Fibroblast of villous mesenchyme (primary cell): ENCODE data around the gene FRMPD1. TPM values are rescaled to one million over a fixed set of nuclear protein-coding genes. Genes with fewer than 3 reads are reported as not detected.

Source experiments
- DNase-seq: peaks from one replicate; pipeline ENCODE4 v3.0.0-alpha.2; 2010; ENCODE audit warnings: low read depth
- H3K4me3 ChIP-seq: 2 replicates; pipeline ENCODE4 v1.5.1; 2011; ENCODE audit warnings: low read depth, mild to moderate bottlenecking, low read length
- total RNA-seq: library from RNA; depleted of rRNA; stranded (reverse); fragments of >200 nt; gene quantifications from 2 replicates; pipeline ENCODE4 v1.2.3, GENCODE V29; 2012
- TF ChIP-seq, protein P1 (sequence below): IDR thresholded peaks from 2 replicates; pipeline ENCODE4 v1.5.1; 2012; ENCODE audit warnings: low read depth, mild to moderate bottlenecking, low read length; ENCODE audit not compliant: insufficient read depth

The FRMPD1 gene
- total RNA-seq, 1 donor: not detected

GRCh38 chr9:37621273-37622121 is 29.3 kb upstream of the FRMPD1 start:
- no peak for DNase-seq
- TF ChIP-seq, protein P1, sequence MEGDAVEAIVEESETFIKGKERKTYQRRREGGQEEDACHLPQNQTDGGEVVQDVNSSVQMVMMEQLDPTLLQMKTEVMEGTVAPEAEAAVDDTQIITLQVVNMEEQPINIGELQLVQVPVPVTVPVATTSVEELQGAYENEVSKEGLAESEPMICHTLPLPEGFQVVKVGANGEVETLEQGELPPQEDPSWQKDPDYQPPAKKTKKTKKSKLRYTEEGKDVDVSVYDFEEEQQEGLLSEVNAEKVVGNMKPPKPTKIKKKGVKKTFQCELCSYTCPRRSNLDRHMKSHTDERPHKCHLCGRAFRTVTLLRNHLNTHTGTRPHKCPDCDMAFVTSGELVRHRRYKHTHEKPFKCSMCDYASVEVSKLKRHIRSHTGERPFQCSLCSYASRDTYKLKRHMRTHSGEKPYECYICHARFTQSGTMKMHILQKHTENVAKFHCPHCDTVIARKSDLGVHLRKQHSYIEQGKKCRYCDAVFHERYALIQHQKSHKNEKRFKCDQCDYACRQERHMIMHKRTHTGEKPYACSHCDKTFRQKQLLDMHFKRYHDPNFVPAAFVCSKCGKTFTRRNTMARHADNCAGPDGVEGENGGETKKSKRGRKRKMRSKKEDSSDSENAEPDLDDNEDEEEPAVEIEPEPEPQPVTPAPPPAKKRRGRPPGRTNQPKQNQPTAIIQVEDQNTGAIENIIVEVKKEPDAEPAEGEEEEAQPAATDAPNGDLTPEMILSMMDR: no peak
- no peak overlapping the region for H3K4me3 ChIP-seq

- no peak for DNase-seq
- H3K4me3 ChIP-seq: no peak overlapping the region
- TF ChIP-seq, protein P1: no peak
Observed at GRCh38 chr9:37622462-37622861, 28.3 kb upstream of the FRMPD1 start.

GRCh38 chr9:37623267-37623666 is 27.5 kb upstream of the FRMPD1 start:
- DNase-seq: no peak
- H3K4me3 ChIP-seq: no peak overlapping the region
- TF ChIP-seq, protein P1: no peak

GRCh38 chr9:37624073-37624472 is 26.7 kb upstream of the FRMPD1 start:
- no peak for DNase-seq
- TF ChIP-seq, protein P1: no peak

DNA sequence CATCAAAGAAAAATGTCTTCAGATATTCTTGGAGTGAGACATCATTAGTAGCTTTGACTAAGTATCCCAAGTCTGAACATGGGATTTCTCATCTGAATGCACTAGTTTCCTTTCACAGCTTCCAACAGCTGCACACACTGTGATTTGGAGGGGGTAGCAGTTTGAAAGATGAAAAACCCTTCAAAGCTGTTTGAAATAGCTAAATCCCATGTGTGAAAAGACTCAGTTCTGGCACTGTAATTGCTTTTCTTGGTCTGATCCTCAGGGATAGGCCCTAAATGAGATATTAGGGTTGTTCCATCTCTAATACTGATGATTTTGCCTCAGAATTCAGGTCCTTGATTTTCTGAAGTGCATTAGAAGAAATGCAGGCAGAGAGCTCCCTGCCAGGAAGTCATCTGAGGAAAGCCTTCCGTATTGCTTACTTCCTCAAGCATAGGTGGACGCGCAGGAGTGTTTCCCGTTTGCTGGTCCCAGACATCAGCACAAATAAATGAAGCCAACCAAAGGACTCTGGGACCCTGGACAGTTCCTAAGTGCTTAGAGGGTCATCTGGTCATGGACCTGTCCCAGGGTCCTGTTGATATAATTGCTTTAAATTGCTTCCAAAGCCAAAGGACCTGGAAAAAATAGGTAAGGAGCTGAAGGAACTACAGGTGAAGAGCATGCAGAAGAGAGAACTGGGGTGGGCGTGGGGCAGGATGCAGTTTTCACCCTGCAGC is 25.6 kb upstream of the FRMPD1 start:
- DNase-seq: no peak
- TF ChIP-seq, protein P1: no peak
- H3K4me3 ChIP-seq: no peak overlapping the region

More at GRCh38 chr9:37624073-37624472, 26.7 kb upstream of the FRMPD1 start:
- H3K4me3 ChIP-seq: no peak overlapping the region

- no peak overlapping the region for H3K4me3 ChIP-seq
- no peak for DNase-seq
- TF ChIP-seq, protein P1: no peak
Observed at GRCh38 chr9:37625758-37626147, 25.0 kb upstream of the FRMPD1 start.
